CD14-positive monocyte (primary cell): ENCODE results near the gene FHIT. TPM values are rescaled to one million over a fixed set of nuclear protein-coding genes. Genes with fewer than 3 reads are reported as not detected.

ENCODE experiments used
- DNase-seq, 3 donors: peaks; one replicate each; pipeline ENCODE4 v3.0.0-alpha.2; 2011 to 2022
- H2AFZ ChIP-seq: 2 replicates; pipeline ENCODE4 v1.6.0; 2012; ENCODE audit warnings: mild to moderate bottlenecking, low read depth, low read length, inconsistent platforms; ENCODE audit not compliant: insufficient read depth, poor library complexity, severe bottlenecking
- H3K27ac ChIP-seq, 2 donors: 1 replicate in 1 of 2; 2 replicates in 1 of 2; pipeline ENCODE4 v1.5.1; 2012 to 2013; ENCODE audit warnings: low read length in 2 of 2, control low read depth in 1 of 2, inconsistent platforms in 1 of 2, low read depth in 1 of 2, mild to moderate bottlenecking in 1 of 2
- H3K27me3 ChIP-seq, 2 donors: one replicate each; pipeline versions ENCODE4 v1.6.0 to v1.6.1; 2011 to 2013; ENCODE audit warnings: low read length in 2 of 2; ENCODE audit not compliant: control insufficient read depth in 2 of 2, insufficient read depth in 2 of 2
- H3K36me3 ChIP-seq, 2 donors: replicated peaks in 1 of 2; 1 replicate in 1 of 2; 2 replicates in 1 of 2; pipeline versions ENCODE4 v1.5.1 to v1.6.1; 2012 to 2013; ENCODE audit warnings: low read length in 2 of 2, control low read depth in 1 of 2, inconsistent platforms in 1 of 2, mild to moderate bottlenecking in 1 of 2; ENCODE audit not compliant: insufficient read depth in 2 of 2, control insufficient read depth in 1 of 2
- H3K4me1 ChIP-seq, 2 donors: 1 replicate in 1 of 2; 2 replicates in 1 of 2; pipeline versions ENCODE4 v1.5.1 to v1.6.1; 2012 to 2013; ENCODE audit warnings: low read length in 2 of 2, control low read depth in 1 of 2, inconsistent platforms in 1 of 2, mild to moderate bottlenecking in 1 of 2, moderate library complexity in 1 of 2; ENCODE audit not compliant: insufficient read depth in 2 of 2, control insufficient read depth in 1 of 2
- H3K4me2 ChIP-seq: replicated peaks from 2 replicates; pipeline ENCODE3; 2012; ENCODE audit warnings: low read length, moderate library complexity, mild to moderate bottlenecking; ENCODE audit not compliant: poor library complexity, severe bottlenecking; ENCODE audit errors: extremely low read depth
- H3K4me3 ChIP-seq, 3 experiments: fragments of 200-600 bp in 1 of 3; sonication (generic) in 1 of 3; replicated peaks in 1 of 3; 1 replicate in 2 of 3; 2 replicates in 1 of 3; pipeline ENCODE4 v1.5.1; 2011 to 2013; ENCODE audit warnings: low read length in 3 of 3, mild to moderate bottlenecking in 3 of 3, control low read depth in 2 of 3, low read depth in 2 of 3, inconsistent platforms in 1 of 3, moderate library complexity in 1 of 3
- H3K79me2 ChIP-seq: 2 replicates; pipeline ENCODE4 v1.6.0; 2012; ENCODE audit warnings: mild to moderate bottlenecking, control low read depth, inconsistent platforms, low read length, moderate library complexity; ENCODE audit not compliant: insufficient read depth
- H3K9ac ChIP-seq: 2 replicates; pipeline ENCODE4 v1.6.0; 2017; ENCODE audit warnings: low read length, mild to moderate bottlenecking; ENCODE audit not compliant: insufficient read depth, poor library complexity, severe bottlenecking
- H3K9me3 ChIP-seq, 2 donors: replicated peaks in 1 of 2; 1 replicate in 1 of 2; 2 replicates in 1 of 2; pipeline versions ENCODE4 v1.5.1 to v1.6.1; 2012 to 2013; ENCODE audit warnings: low read length in 2 of 2, control low read depth in 1 of 2; ENCODE audit not compliant: control insufficient read depth in 1 of 2, insufficient read depth in 1 of 2
- H4K20me1 ChIP-seq: 2 replicates; pipeline ENCODE4 v1.6.0; 2012; ENCODE audit warnings: mild to moderate bottlenecking, low read length, control low read depth, moderate library complexity; ENCODE audit not compliant: insufficient read depth
- H3K27ac Mint-ChIP-seq, 7 donors: one replicate each; pipeline ENCODE4 v1.8.0; 2020; ENCODE audit warnings: mild to moderate bottlenecking in 7 of 7, mixed read lengths in 7 of 7, moderate library complexity in 6 of 7, inconsistent platforms in 2 of 7
- H3K27me3 Mint-ChIP-seq, 3 donors: one replicate each; pipeline ENCODE4 v1.8.0; 2021 to 2022; ENCODE audit warnings: low read depth in 3 of 3, mild to moderate bottlenecking in 3 of 3, mixed read lengths in 3 of 3, moderate library complexity in 3 of 3, inconsistent platforms in 1 of 3
- H3K36me3 Mint-ChIP-seq, 2 donors: one replicate each; pipeline ENCODE4 v1.8.0; 2020; ENCODE audit warnings: mixed read lengths in 2 of 2, inconsistent platforms in 1 of 2, mild to moderate bottlenecking in 1 of 2
- H3K4me1 Mint-ChIP-seq: one replicate; pipeline ENCODE4 v1.8.0; 2020; ENCODE audit warnings: mild to moderate bottlenecking, mixed read lengths
- H3K4me3 Mint-ChIP-seq, 2 donors: one replicate each; pipeline ENCODE4 v1.8.0; 2020; ENCODE audit warnings: mild to moderate bottlenecking in 2 of 2, mixed read lengths in 2 of 2, moderate library complexity in 1 of 2
- H3K9me3 Mint-ChIP-seq, 7 donors: one replicate each; pipeline ENCODE4 v1.8.0; 2020 to 2022; ENCODE audit warnings: mixed read lengths in 7 of 7, mild to moderate bottlenecking in 6 of 7, moderate library complexity in 6 of 7, inconsistent platforms in 2 of 7
- WGBS: methylation state at CpG from one replicate; pipeline ENCODE4 v1.1.5; 2013; ENCODE audit warnings: missing lambda C conversion rate; ENCODE audit not compliant: insufficient coverage; 5-methylcytosine and 5-hydroxymethylcytosine counted together
- intact Hi-C, 2 donors: fragments of 100-400 bp; cut with micrococcal nuclease; formaldehyde crosslinking; loops; one replicate each; pipeline versions ENCODE4 v1.15.0 to v1.15.1; 2023
- polyA plus RNA-seq, 3 donors: library from polyadenylated mRNA; depleted of rRNA in 1 of 3; unstranded in 2 of 3; stranded (reverse) in 1 of 3; fragments of 300-500 nt in 2 of 3; fragments of >200 nt in 1 of 3; fragmentation: Illumina TruSeq in 2 of 3; gene quantifications; 1 replicate in 2 of 3; 2 replicates in 1 of 3; pipeline ENCODE4 v1.2.3, GENCODE V29; 2012 to 2021
- TF ChIP-seq, protein P1 (sequence below): fragments of 200-600 bp; IDR thresholded peaks from one replicate; pipeline ENCODE4 v1.8.0; 2022; ENCODE audit warnings: antibody characterized with exemption, mild to moderate bottlenecking

Gene FHIT
- polyA plus RNA-seq, 3 donors, result 1.7 to 3.4 (median 3.2) TPM

DNA sequence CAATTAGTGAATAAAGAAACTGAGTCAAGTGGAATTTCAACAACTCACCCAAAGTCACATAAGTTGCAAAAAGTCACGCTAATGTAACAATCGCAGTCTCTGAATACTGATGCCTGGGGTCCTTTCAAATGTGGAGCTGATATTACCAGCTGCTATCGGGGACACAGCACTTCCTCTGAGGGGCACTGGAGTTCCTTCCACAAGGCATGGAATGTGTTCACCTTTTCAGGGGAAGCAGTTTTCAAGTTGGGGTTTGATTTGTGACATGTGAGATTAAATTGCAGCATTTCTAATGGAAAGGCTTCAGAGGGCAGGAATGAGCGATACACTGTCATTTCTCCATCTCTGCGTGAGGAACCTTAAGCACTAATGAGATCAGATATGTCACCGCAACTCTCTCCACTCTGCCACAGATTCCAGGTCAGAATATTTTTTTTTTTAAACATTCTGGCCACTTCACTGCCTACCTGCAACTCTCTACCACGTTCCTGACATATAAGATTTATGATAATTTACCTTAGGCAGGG lies 1394.3 kb downstream of the FHIT start:
- Mint-ChIP-seq H3K27ac (no peak overlapping the region), H3K4me1 (peaks cover 2% of the 10 kb centered on the region)
- no peaks in the 10 kb centered on the region for H3K36me3 ChIP-seq

DNA sequence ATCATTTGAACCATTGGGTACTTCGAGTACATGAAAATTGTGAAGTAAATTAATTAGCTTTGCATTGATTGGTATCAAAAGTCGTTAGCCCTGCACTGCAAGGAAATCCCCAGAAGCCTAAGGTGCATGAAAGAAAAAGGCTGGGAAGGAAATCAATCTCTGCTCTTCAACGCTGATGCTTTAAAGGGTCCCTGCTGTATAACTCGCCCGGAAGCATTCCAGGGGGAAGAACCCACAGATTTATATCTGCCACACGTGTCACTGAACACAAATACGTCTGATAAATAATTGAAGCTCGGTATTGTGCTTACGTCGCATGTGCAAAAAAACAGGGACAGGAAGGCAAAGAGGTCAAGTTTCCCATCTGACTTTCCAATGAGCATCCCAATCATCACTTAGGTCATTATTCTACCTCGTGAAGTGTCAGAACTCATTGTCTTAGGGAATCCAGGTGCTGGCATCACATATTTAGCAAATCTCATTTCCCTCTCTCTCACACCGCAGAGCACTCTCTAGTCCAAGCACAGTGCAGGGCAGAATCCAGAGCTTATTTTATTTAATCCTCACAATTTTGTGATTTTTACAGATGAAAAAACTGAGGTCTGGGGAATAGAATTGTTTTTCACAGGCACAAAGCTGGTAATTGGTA lies 1397.1 kb downstream of the FHIT start:
- 98% methylated on average over 10 of the region's 12 CpGs for WGBS
- H3K9me3 ChIP-seq, result no peaks in the 10 kb centered on the region
- no peak overlapping the region for H3K4me3 ChIP-seq
- H3K27me3 ChIP-seq, result no peaks in the 10 kb centered on the region
- H3K4me1 ChIP-seq, result no peaks in the 10 kb centered on the region
- Mint-ChIP-seq H3K9me3 (peaks cover 0 to 2% (median 0%) of the 10 kb centered on the region in 7 donors), H3K27me3 (peaks cover 0 to 4% (median 0%) of the 10 kb centered on the region in 3 donors), H3K4me1 (peaks cover 2% of the 10 kb centered on the region), H3K27ac (no peak overlapping the region), H3K4me3 (no peak overlapping the region), H3K36me3 (no peaks in the 10 kb centered on the region)
- intact Hi-C loops, result loop anchor here (10.0 kb wide), 2 partner anchors 639 to 1209 kb away; no protein-coding TSS in a partner anchor
- no peak overlapping the region for H3K27ac ChIP-seq
- TF ChIP-seq, protein P1, sequence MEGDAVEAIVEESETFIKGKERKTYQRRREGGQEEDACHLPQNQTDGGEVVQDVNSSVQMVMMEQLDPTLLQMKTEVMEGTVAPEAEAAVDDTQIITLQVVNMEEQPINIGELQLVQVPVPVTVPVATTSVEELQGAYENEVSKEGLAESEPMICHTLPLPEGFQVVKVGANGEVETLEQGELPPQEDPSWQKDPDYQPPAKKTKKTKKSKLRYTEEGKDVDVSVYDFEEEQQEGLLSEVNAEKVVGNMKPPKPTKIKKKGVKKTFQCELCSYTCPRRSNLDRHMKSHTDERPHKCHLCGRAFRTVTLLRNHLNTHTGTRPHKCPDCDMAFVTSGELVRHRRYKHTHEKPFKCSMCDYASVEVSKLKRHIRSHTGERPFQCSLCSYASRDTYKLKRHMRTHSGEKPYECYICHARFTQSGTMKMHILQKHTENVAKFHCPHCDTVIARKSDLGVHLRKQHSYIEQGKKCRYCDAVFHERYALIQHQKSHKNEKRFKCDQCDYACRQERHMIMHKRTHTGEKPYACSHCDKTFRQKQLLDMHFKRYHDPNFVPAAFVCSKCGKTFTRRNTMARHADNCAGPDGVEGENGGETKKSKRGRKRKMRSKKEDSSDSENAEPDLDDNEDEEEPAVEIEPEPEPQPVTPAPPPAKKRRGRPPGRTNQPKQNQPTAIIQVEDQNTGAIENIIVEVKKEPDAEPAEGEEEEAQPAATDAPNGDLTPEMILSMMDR, result no peak
- no peak overlapping the region for H2AFZ ChIP-seq
- no peak overlapping the region for H3K9ac ChIP-seq
- no peaks in the 10 kb centered on the region for H4K20me1 ChIP-seq
- no peaks in the 10 kb centered on the region for H3K36me3 ChIP-seq
- no peaks in the 10 kb centered on the region for H3K79me2 ChIP-seq
- H3K4me2 ChIP-seq, result no peak overlapping the region
- DNase-seq, result no peak

More for the DNA sequence above, 1394.3 kb downstream of the FHIT start:
- H3K36me3 Mint-ChIP-seq, result no peaks in the 10 kb centered on the region
- no peaks in the 10 kb centered on the region for H4K20me1 ChIP-seq
- no peak overlapping the region for H3K9ac ChIP-seq
- no peaks in the 10 kb centered on the region for H3K27me3 ChIP-seq
- intact Hi-C loops, result loop anchor here (5.0 to 10.0 kb wide), 3 partner anchors 280 to 1212 kb away; no protein-coding TSS in a partner anchor
- 53% methylated on average over 5 of the region's 7 CpGs for WGBS
- H2AFZ ChIP-seq, result no peak overlapping the region
- H3K9me3 ChIP-seq, result no peaks in the 10 kb centered on the region
- no peaks in the 10 kb centered on the region for H3K79me2 ChIP-seq
- peaks cover 0 to 4% (median 0%) of the 10 kb centered on the region in 3 donors for H3K27me3 Mint-ChIP-seq
- H3K9me3 Mint-ChIP-seq, result peaks cover 0 to 2% (median 0%) of the 10 kb centered on the region in 7 donors
- no peak for DNase-seq
- no peak overlapping the region for H3K4me3 ChIP-seq
- no peak overlapping the region for H3K27ac ChIP-seq
- TF ChIP-seq, protein P1, result no peak
- H3K4me3 Mint-ChIP-seq, result no peak overlapping the region
- H3K4me2 ChIP-seq, result no peak overlapping the region
- H3K4me1 ChIP-seq, result no peaks in the 10 kb centered on the region
